HG02642 (cell line): ENCODE results near the gene SEC23B.

Experiments used
- ATAC-seq: cut with Tn5 transposase; IDR thresholded peaks from one replicate; pipeline ENCODE4 v1.9.1; 2021; ENCODE audit warnings: mild to moderate bottlenecking; ENCODE audit not compliant: unreplicated experiment, poor library complexity

SEC23B gene

GRCh38 chr20:18580012-18580411, 72.3 kb downstream of the SEC23B start:
- ATAC-seq: no peak

- no peak for ATAC-seq
Measured at GRCh38 chr20:18585134-18585533, 77.4 kb downstream of the SEC23B start.

DNA sequence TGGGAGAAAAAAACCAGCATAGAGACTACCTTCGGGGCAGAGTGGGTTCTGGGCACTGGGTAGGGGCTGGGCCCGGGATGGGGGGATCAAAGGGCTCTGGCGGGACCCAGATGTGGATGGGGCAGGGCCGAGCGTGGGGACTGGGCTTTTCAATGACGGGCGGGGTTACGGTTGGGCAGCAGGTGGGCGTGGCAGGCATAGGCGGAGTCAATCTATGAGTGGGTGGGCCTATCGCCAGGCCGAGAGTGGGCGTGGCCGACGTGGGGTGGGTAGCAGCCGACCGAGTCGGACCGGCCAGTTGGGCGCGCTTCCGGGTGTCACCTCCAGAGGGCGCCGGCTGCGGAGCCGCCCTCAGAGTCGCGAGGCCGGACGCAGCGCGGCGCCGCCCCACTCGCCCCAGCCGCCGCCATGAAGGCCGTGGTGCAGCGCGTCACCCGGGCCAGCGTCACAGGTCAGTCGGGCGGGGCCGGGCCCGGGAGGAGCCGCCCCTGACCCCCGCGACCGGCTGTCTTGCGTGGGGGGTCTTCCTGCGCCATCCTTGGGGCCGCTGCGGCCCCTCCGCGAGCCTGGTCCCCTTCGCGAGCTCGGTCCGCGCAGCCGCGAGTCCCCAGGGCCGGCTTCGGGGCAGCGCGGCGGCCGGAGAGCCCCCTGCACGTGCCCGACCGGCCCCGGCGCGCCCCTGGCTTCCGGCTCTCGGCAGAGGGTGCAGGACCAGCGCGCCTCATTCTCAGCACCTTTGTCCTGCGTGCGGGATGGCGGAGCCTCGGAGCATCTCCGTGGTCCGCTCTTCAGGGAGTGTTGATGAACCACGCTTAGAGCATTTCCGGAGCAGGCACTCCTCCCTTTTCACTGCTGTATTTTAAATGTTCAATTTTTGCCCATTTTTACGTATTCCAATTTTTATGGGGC, 80.2 kb downstream of the SEC23B start, which contains the start of gene DTD1:
Gene DTD1 (plus strand): TSS at position 390 of the 909 bp plus-strand sequence. CDS start 19 bp downstream, at position 409.
- ATAC-seq: peak; percentile 96

- ATAC-seq: peak; percentile 9
Measured at GRCh38 chr20:18588574-18588933, 80.8 kb downstream of the SEC23B start.

- no peak for ATAC-seq
Measured at GRCh38 chr20:18589941-18590674, 82.4 kb downstream of the SEC23B start.

- ATAC-seq: no peak
Measured at GRCh38 chr20:18596270-18596669, 88.5 kb downstream of the SEC23B start.

DNA sequence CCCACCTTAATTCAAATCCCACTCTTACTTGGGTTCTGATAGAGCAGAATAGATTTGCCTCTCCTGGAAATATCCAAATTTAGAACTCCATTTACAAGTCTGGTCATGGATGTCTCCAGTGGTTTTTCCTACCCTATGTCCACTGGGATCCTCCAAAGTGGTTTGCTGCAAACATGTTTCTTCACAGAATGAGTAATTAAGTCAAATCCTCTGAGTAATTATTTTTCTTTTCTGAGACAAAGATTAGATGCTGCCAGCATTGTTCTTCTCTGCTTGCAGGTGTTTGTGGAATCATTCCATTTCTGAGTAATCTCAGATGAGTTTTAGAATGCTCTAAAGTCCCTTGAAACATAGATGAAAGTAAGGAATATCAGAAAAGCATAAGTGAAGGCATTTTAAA, 102.0 kb downstream of the SEC23B start:
- ATAC-seq: no peak
